A673 (cell line): ENCODE measurements around the gene ASIC2.

Source experiments
- CTCF ChIP-seq: fragments of 300-800, 200-600 bp; sonication (generic); conservative IDR thresholded peaks from 2 replicates; pipeline ENCODE4 v1.5.1; 2017; ENCODE audit warnings: low read depth, mild to moderate bottlenecking, antibody characterized with exemption, low read length, moderate library complexity, mixed read lengths
- EZH2 ChIP-seq: fragments of 200-600 bp; sonication (generic); IDR thresholded peaks from 2 replicates; pipeline ENCODE4 v1.6.1; 2017; ENCODE audit warnings: borderline replicate concordance, low read depth, mild to moderate bottlenecking, mixed read lengths, antibody characterized with exemption, low read length; ENCODE audit not compliant: poor library complexity, severe bottlenecking

- no peak for TF ChIP-seq EZH2
- TF ChIP-seq CTCF: no peak
Measured at GRCh38 chr17:33121272-33121671, 171.8 kb downstream of the ASIC2 start.
